HG02870 (cell line): ENCODE data around the gene ZNF679.
"Not testable (repeated sequence)": the region's sequence is repeated elsewhere in the genome, so short reads cannot be mapped to it uniquely, and the experiment has no call there.

Source experiments
- ATAC-seq: cut with Tn5 transposase; IDR thresholded peaks from one replicate; pipeline ENCODE4 v1.9.1; 2021; ENCODE audit warnings: mild to moderate bottlenecking, moderate library complexity; ENCODE audit not compliant: unreplicated experiment

Gene ZNF679

DNA sequence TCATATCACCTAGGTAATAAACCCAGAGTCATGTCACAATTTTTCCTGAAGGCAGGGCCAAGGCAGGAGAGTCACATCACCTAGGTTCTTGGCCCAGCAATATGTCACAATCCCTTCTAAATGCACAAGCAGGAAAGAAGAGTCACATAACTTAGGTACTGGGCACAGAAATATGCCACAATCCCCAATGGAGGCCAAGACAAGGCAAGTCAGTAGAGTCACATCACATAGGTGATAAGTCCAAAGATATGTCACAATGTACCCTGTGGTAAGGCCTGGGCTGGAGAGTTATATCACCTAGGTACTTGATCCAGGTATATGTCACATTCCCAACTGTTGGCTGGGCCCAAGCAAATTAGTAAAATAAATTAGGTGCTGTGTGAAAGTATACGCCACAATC is at the start of gene ZNF679:
Gene ZNF679, plus strand, starts transcription at position 301 of the 400 bp plus-strand sequence. CDS start 20,644 bp downstream, outside the sequence.
- ATAC-seq, result not testable (repeated sequence)

GRCh38 chr7:64180989-64181388 is 47.3 kb upstream of the ZNF679 start:
- no peak for ATAC-seq

DNA sequence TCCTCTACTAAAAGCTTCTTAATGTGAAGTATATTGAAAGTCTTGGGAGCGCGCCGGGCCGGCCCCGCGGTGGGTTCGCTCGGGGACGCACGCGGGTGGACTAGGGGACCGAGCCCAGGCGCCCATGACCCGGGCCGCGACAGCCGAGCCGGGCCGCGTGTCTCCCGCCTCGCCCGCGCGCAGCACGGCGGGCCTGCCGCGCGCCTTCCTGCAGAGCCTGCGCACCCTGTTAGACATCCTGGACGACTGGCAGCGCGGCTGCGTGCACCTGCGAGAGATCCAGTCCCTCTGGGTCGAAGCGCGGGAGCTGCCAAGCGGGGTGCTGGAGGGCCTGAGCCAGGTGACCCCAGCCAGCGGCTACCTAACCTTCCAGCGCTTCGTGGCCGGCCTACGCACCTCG is 46.7 kb upstream of the ZNF679 start:
- no peak for ATAC-seq

DNA sequence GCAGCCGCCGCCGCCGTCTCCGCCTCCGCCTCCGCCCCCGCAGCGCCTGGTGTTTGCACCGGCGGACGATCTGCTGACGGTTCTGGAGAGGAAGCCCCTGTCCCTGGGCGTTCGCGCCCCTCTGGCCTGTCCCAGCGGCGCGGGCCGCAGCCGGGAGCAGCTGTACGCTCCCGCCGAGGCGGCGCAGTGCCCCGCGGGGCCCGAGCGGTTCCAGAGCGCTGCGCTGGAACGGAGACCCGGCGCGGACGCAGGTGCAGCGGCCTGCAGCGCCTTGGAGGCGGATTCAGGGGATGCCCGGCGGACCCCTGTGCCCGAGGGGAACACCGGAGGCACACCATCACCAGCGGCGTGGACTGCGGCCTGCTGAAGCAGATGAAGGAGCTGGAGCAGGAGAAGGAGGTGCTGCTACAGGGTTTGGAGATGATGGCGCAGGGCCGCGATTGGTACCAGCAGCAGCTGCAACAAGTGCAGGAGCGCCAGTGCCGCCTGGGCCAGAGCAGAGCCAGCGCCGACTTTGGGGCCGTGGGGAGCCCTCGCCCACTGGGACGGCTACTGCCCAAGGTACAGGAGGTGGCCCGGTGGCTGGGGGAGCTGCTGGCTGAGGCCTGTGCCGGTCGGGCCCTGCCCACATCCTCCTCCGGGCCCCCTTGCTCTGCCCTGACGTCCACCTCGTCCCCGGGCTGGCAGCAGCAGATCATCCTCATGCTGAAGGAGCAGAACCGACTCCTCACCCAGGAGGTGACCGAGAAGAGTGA is 46.1 kb upstream of the ZNF679 start:
- no peak for ATAC-seq

DNA sequence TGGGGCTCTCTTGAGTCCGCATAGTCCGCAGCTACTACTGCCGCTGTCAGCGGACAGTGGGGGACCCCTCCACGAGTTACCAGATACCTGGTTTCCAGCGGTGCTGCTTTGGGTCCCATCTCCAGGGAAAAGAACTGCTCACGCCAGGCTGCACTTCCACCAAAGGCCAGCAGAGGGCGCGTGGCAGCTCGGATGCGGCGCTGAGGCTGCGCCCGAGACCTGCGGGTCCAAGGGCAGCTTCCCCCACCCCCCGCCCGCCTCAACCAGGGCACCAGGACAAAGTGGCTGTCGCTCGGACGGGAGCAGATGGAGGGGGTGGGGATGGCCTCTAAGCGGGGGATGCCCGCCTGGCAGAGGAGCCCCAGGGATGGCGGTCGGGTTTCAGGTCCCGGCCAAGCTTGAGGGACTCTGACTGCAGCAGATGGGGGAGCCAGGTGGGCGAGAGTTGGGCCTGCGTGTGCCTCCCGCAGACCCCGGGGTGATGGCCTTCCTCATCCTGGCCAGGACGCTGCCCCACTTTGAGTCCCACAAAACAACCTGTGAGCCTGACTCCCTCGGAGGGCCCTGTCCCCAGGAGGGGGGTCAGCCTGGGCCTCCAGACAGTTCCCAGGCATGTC is 45.0 kb upstream of the ZNF679 start:
- no peak for ATAC-seq

GRCh38 chr7:64183827-64184372 is 44.4 kb upstream of the ZNF679 start:
- ATAC-seq, result no peak

GRCh38 chr7:64184376-64184775 is 43.9 kb upstream of the ZNF679 start:
- no peak for ATAC-seq

DNA sequence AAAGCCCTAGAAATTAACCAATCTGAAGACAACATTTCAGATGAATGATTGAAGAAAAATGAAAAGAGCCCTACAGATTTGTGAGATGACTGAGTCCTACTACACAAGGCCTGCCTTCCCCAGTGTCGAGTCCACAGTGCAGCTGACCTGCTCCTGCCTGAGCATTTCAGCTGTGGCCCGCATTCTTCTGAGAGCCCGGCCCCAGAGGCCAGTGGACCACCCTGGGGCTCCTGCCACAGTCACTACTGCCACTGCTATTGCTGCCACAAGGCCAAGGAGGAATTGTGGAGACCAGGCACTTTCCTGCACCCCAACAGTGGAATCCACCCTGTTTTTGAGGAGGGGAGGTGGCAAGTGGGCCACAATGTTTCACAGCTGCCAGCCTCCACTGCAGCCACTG is 40.9 kb upstream of the ZNF679 start:
- no peak for ATAC-seq

GRCh38 chr7:64192148-64192704 is 36.0 kb upstream of the ZNF679 start:
- ATAC-seq, result no peak

DNA sequence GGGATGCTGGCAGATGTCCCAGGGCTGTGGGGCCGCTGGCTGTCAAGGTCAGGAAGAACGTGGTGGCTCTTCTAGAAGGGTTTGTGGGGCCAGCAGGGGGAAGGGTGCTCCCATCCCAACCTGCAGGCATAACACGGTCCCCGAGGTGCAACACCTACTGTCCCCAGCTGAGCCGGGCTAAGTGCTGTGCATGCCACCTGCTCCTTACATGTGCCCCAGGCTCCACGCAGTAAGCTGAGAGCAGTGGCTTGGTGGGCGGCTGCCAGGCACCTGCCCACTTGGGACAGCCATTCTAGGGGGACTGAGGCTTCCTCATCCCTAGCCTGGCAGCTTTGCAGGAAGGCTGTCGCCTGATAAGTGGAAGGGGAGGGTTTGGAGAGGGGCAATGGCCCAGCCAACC is 35.5 kb upstream of the ZNF679 start:
- no peak for ATAC-seq

- ATAC-seq, result no peak
Measured at GRCh38 chr7:64206903-64207302, 21.4 kb upstream of the ZNF679 start, which contains the start of gene ZNF735. TSS of gene ZNF735 (plus strand) at chr7:64207203. CDS start at chr7:64207203, 0 bp downstream.

- not testable (repeated sequence) for ATAC-seq
Measured at GRCh38 chr7:64219710-64220298, 8.5 kb upstream of the ZNF679 start.

GRCh38 chr7:64223366-64223765 is 4.9 kb upstream of the ZNF679 start:
- no peak for ATAC-seq

GRCh38 chr7:64266341-64266919 is 38.2 kb downstream of the ZNF679 start:
- ATAC-seq, result no peak

DNA sequence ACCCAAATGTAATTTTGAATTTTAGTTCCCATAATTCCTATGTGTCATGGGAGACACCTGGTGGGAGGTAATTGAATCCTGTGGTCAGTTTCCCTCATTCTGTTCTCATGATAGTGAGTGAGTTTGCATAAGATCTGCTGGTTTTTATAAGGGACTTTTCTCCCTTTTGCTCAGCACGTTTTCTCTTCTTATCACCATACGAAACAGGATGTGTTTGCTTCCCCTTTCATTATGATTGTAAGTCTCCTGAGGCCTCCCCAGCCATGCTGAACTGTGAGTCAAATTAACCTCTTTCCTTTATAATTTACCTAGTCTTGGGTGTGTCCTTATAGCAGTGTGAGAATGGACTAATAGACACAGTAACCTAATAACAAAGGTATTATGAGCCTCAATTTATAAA is 49.4 kb downstream of the ZNF679 start:
- no peak for ATAC-seq

DNA sequence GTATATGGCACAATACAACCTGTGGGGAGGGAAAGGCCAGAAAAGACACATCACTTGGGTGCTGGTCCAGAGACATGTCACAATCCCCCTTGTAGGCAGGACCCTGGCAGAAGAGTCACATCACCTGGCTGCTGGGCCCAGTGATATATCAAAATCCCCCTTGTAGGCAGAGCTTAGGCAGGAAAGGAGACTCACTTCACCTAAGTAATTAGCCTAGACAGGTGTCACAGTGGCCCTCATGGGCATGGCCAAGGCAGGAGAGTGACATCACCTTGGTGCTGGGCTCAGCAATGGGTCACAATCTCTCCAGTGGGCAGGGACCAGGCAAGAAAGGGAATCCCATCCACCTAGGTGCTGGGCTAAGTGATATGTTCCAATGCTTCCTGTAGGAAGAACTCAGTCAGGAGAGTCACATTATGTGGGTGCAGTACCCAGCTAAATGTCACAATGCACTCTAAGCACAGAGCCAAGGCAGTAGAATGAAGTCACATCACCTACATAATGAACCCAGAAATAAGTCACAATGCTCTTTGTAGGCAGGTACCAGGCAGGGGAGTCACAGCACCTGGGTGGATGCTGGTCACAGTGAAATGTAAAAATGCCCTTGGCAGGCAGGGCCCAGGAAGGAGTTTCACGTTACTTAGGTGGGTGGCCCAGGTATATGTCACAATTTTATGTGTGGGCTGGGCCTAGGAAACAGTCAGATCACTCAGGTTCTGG is 66.6 kb downstream of the ZNF679 start:
- no peak for ATAC-seq

DNA sequence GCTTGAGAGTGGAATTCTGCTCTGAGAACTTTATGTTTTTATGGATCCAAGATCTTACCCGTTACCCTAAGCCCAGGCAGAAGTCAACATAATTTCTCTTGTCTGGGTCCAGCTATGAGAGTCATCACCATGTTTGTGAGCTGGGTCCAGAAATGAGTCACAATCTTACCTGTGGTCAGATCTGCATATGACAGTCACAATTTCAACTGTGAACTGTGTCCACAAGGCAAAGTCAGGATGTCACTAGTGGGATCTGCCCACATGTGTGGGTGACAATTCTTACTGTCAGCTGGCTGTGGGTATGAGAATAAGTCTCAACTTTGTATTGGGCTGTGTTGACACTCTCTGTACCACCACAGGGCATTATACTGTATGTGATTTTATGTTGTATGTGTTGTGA is 69.1 kb downstream of the ZNF679 start:
- peak; percentile 66 for ATAC-seq

GRCh38 chr7:64300641-64301405 is 72.5 kb downstream of the ZNF679 start:
- ATAC-seq, result no peak

GRCh38 chr7:64307254-64308015 is 79.2 kb downstream of the ZNF679 start:
- ATAC-seq, result peak; percentile 98
